ENCODE measurements around the gene C12orf43.

DNA sequence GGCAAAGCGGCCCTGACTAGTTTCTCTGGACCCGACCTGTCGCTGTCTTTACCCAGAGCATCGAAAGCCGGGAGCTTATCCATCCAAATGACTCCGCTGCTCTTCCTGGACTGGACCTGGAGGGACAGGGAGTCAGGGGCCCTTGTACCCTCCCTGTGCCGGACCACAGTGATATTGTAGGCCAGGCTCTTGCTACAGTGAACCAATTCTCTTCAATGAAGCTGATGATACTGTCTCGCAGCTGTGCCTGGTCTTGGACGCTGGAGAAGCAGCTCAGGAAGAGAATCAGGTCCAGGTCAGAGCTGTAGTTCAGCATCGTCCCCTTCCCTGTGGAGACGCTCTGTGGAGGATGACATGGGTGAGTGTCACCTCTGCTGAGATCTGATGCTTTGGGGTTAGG lies 37.4 kb upstream of the C12orf43 start:
- no peak for TF ChIP-seq TCF7L2 (IDR thresholded peaks at IDR 0.05; ENCODE audit: borderline replicate concordance, low read depth, low read length)
- TF ChIP-seq, protein P1, sequence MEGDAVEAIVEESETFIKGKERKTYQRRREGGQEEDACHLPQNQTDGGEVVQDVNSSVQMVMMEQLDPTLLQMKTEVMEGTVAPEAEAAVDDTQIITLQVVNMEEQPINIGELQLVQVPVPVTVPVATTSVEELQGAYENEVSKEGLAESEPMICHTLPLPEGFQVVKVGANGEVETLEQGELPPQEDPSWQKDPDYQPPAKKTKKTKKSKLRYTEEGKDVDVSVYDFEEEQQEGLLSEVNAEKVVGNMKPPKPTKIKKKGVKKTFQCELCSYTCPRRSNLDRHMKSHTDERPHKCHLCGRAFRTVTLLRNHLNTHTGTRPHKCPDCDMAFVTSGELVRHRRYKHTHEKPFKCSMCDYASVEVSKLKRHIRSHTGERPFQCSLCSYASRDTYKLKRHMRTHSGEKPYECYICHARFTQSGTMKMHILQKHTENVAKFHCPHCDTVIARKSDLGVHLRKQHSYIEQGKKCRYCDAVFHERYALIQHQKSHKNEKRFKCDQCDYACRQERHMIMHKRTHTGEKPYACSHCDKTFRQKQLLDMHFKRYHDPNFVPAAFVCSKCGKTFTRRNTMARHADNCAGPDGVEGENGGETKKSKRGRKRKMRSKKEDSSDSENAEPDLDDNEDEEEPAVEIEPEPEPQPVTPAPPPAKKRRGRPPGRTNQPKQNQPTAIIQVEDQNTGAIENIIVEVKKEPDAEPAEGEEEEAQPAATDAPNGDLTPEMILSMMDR (tag by site-specific recombination; IDR thresholded peaks at IDR 0.05): no peak
- TF ChIP-seq, protein P2, sequence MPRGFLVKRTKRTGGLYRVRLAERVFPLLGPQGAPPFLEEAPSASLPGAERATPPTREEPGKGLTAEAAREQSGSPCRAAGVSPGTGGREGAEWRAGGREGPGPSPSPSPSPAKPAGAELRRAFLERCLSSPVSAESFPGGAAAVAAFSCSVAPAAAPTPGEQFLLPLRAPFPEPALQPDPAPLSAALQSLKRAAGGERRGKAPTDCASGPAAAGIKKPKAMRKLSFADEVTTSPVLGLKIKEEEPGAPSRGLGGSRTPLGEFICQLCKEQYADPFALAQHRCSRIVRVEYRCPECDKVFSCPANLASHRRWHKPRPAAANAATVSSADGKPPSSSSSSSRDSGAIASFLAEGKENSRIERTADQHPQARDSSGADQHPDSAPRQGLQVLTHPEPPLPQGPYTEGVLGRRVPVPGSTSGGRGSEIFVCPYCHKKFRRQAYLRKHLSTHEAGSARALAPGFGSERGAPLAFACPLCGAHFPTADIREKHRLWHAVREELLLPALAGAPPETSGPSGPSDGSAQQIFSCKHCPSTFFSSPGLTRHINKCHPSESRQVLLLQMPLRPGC (tag by site-specific recombination; IDR thresholded peaks at IDR 0.05): no peak
- no peak for TF ChIP-seq MZF1 (tag by site-specific recombination; IDR thresholded peaks at IDR 0.05; ENCODE audit: borderline replicate concordance)
- no peak for TF ChIP-seq ZNF184 (tag by site-specific recombination; IDR thresholded peaks at IDR 0.05)
- TF ChIP-seq, protein P3, sequence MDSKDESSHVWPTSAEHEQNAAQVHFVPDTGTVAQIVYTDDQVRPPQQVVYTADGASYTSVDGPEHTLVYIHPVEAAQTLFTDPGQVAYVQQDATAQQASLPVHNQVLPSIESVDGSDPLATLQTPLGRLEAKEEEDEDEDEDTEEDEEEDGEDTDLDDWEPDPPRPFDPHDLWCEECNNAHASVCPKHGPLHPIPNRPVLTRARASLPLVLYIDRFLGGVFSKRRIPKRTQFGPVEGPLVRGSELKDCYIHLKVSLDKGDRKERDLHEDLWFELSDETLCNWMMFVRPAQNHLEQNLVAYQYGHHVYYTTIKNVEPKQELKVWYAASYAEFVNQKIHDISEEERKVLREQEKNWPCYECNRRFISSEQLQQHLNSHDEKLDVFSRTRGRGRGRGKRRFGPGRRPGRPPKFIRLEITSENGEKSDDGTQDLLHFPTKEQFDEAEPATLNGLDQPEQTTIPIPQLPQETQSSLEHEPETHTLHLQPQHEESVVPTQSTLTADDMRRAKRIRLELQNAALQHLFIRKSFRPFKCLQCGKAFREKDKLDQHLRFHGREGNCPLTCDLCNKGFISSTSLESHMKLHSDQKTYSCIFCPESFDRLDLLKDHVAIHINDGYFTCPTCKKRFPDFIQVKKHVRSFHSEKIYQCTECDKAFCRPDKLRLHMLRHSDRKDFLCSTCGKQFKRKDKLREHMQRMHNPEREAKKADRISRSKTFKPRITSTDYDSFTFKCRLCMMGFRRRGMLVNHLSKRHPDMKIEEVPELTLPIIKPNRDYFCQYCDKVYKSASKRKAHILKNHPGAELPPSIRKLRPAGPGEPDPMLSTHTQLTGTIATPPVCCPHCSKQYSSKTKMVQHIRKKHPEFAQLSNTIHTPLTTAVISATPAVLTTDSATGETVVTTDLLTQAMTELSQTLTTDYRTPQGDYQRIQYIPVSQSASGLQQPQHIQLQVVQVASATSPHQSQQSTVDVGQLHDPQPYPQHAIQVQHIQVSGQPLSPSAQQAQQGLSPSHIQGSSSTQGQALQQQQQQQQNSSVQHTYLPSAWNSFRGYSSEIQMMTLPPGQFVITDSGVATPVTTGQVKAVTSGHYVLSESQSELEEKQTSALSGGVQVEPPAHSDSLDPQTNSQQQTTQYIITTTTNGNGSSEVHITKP (tag by site-specific recombination; IDR thresholded peaks at IDR 0.05): no peak
- TF ChIP-seq, protein P4, sequence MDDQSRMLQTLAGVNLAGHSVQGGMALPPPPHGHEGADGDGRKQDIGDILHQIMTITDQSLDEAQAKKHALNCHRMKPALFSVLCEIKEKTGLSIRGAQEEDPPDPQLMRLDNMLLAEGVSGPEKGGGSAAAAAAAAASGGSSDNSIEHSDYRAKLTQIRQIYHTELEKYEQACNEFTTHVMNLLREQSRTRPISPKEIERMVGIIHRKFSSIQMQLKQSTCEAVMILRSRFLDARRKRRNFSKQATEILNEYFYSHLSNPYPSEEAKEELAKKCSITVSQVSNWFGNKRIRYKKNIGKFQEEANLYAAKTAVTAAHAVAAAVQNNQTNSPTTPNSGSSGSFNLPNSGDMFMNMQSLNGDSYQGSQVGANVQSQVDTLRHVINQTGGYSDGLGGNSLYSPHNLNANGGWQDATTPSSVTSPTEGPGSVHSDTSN (CRISPR knock-in tag; IDR thresholded peaks at IDR 0.05): no peak
- TF ChIP-seq, protein P5, sequence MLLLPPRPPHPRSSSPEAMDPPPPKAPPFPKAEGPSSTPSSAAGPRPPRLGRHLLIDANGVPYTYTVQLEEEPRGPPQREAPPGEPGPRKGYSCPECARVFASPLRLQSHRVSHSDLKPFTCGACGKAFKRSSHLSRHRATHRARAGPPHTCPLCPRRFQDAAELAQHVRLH (tag by site-specific recombination; IDR thresholded peaks at IDR 0.05): no peak
